ENCODE results near the gene KCTD15. TPM values are rescaled to one million over a fixed set of nuclear protein-coding genes. Genes with fewer than 3 reads are reported as not detected.

Gene KCTD15
- total and polyA plus RNA-seq, 2 donors (not counting 1 experiment from before 2014, with no cell fraction given) = 0.54 to 0.81 TPM

GRCh38 chr19:33799476-33799875 lies 2.8 kb downstream of the KCTD15 start:
- Mint-ChIP-seq H3K27ac (no peak overlapping the region), H3K4me3 (peak overlapping the region; percentile 32), H3K4me1 (peaks cover 9% of the 10 kb centered on the region), H3K27me3 (no peaks in the 10 kb centered on the region), H3K9me3 (ENCODE audit: insufficient read depth) (no peaks in the 10 kb centered on the region)
- no peak for ATAC-seq (ENCODE audit: low read depth)
- Histone ChIP-seq H4K20me1 (ENCODE audit: control insufficient read depth, insufficient read depth, low read length, poor library complexity, severe bottlenecking) (no peaks in the 10 kb centered on the region), H3K27ac (ENCODE audit: low read length in 2 of 2) (no peak overlapping the region), H3K79me2 (ENCODE audit: control insufficient read depth, insufficient read depth, low read length) (no peaks in the 10 kb centered on the region), H3K4me3 (ENCODE audit: control extremely low read depth in 1 of 5, extremely low read depth in 1 of 5, insufficient read depth in 1 of 5, low read depth in 2 of 5, low read length in 4 of 5) (no peak overlapping the region), H2AFZ (ENCODE audit: insufficient read depth, low read depth, low read length, poor library complexity, severe bottlenecking) (no peak overlapping the region), H3K36me3 (replicated peaks in 1 of 2; ENCODE audit: control extremely low read depth in 1 of 2, control insufficient read depth in 1 of 2, extremely low read depth in 1 of 2, insufficient read depth in 2 of 2, low read length in 1 of 2) (no peaks in the 10 kb centered on the region), H3K27me3 (replicated peaks in 1 of 4; ENCODE audit: control extremely low read depth in 1 of 4, control insufficient read depth in 3 of 4, insufficient read depth in 4 of 4, low read length in 3 of 4) (peaks cover 0 to 18% (median 4%) of the 10 kb centered on the region in 4 experiments), H3K4me2 (replicated peaks; ENCODE audit: low read depth, low read length, poor library complexity, severe bottlenecking) (no peak overlapping the region), H3K9ac (ENCODE audit: low read length) (no peak overlapping the region), H3K4me1 (ENCODE audit: control insufficient read depth in 2 of 2, insufficient read depth in 2 of 2, low read length in 2 of 2) (peaks cover 13% of the 10 kb centered on the region in 2 donors), H3K9me3 (ENCODE audit: control extremely low read depth in 1 of 3, control insufficient read depth in 2 of 3, insufficient read depth in 1 of 3, low read length in 2 of 3) (no peaks in the 10 kb centered on the region)
- 100% methylated on average over 3 of the region's 5 CpGs for WGBS (ENCODE audit: insufficient coverage)
- no peak for DNase-seq
- CTCF ChIA-PET = no interaction called here
- no peak for TF ChIP-seq CTCF (IDR thresholded peaks at IDR 0.05)
- TF ChIP-seq EZH2 (IDR thresholded peaks at IDR 0.05; ENCODE audit: borderline replicate concordance, insufficient read depth, low read depth, low read length, poor library complexity, severe bottlenecking) = no peak
- intact Hi-C loops (cut with micrococcal nuclease) = loop anchor here (5.0 kb wide), 2 partner anchors 298 to 348 kb away; no protein-coding TSS in a partner anchor
- POLR2A ChIA-PET = no interaction called here

GRCh38 chr19:33800012-33800680 lies 3.5 kb downstream of the KCTD15 start:
- Histone ChIP-seq H4K20me1 (ENCODE audit: control insufficient read depth, insufficient read depth, low read length, poor library complexity, severe bottlenecking) (no peaks in the 10 kb centered on the region), H2AFZ (ENCODE audit: insufficient read depth, low read depth, low read length, poor library complexity, severe bottlenecking) (no peak overlapping the region), H3K4me1 (ENCODE audit: control insufficient read depth in 2 of 2, insufficient read depth in 2 of 2, low read length in 2 of 2) (peaks cover 8 to 9% of the 10 kb centered on the region in 2 donors), H3K79me2 (ENCODE audit: control insufficient read depth, insufficient read depth, low read length) (no peaks in the 10 kb centered on the region), H3K4me3 (ENCODE audit: control extremely low read depth in 1 of 5, extremely low read depth in 1 of 5, insufficient read depth in 1 of 5, low read depth in 2 of 5, low read length in 4 of 5) (no peak overlapping the region), H3K27ac (ENCODE audit: low read length in 2 of 2) (no peak overlapping the region), H3K36me3 (replicated peaks in 1 of 2; ENCODE audit: control extremely low read depth in 1 of 2, control insufficient read depth in 1 of 2, extremely low read depth in 1 of 2, insufficient read depth in 2 of 2, low read length in 1 of 2) (no peaks in the 10 kb centered on the region), H3K4me2 (replicated peaks; ENCODE audit: low read depth, low read length, poor library complexity, severe bottlenecking) (no peak overlapping the region), H3K9me3 (ENCODE audit: control extremely low read depth in 1 of 3, control insufficient read depth in 2 of 3, insufficient read depth in 1 of 3, low read length in 2 of 3) (no peaks in the 10 kb centered on the region), H3K9ac (ENCODE audit: low read length) (no peak overlapping the region), H3K27me3 (replicated peaks in 1 of 4; ENCODE audit: control extremely low read depth in 1 of 4, control insufficient read depth in 3 of 4, insufficient read depth in 4 of 4, low read length in 3 of 4) (peaks cover 0 to 14% (median 0%) of the 10 kb centered on the region in 4 experiments)
- Mint-ChIP-seq H3K27me3 (no peaks in the 10 kb centered on the region), H3K4me3 (no peak overlapping the region), H3K4me1 (peaks cover 9% of the 10 kb centered on the region), H3K9me3 (ENCODE audit: insufficient read depth) (no peaks in the 10 kb centered on the region), H3K27ac (no peak overlapping the region)
- POLR2A ChIA-PET = no interaction called here
- CTCF ChIA-PET = no interaction called here
- intact Hi-C loops (cut with micrococcal nuclease) = no loop called here
- 96% methylated on average over 7 of the region's 16 CpGs for WGBS (ENCODE audit: insufficient coverage)
- no peak for TF ChIP-seq EZH2 (IDR thresholded peaks at IDR 0.05; ENCODE audit: borderline replicate concordance, insufficient read depth, low read depth, low read length, poor library complexity, severe bottlenecking)
- DNase-seq = no peak
- ATAC-seq (ENCODE audit: low read depth) = no peak
